AML-193 (cell line): ENCODE measurements around the gene CD7.

Experiments used
- DNase-seq, 2 experiments: peaks; one replicate each; lab custom pipeline; 2025; lab: John Stamatoyannopoulos, UW

CD7 gene

GRCh38 chr17:82346342-82347300 is 29.2 kb upstream of the CD7 start:
- DNase-seq: no peak

GRCh38 chr17:82345151-82345976 is 28.0 kb upstream of the CD7 start:
- DNase-seq: no peak

- no peak for DNase-seq
Observed at GRCh38 chr17:82344175-82344907, 26.9 kb upstream of the CD7 start.

GRCh38 chr17:82343560-82343959 is 26.2 kb upstream of the CD7 start:
- DNase-seq: no peak

- no peak for DNase-seq
Observed at GRCh38 chr17:82342361-82343079, 25.1 kb upstream of the CD7 start.

GRCh38 chr17:82339634-82340580 is 22.5 kb upstream of the CD7 start:
- DNase-seq: no peak

DNA sequence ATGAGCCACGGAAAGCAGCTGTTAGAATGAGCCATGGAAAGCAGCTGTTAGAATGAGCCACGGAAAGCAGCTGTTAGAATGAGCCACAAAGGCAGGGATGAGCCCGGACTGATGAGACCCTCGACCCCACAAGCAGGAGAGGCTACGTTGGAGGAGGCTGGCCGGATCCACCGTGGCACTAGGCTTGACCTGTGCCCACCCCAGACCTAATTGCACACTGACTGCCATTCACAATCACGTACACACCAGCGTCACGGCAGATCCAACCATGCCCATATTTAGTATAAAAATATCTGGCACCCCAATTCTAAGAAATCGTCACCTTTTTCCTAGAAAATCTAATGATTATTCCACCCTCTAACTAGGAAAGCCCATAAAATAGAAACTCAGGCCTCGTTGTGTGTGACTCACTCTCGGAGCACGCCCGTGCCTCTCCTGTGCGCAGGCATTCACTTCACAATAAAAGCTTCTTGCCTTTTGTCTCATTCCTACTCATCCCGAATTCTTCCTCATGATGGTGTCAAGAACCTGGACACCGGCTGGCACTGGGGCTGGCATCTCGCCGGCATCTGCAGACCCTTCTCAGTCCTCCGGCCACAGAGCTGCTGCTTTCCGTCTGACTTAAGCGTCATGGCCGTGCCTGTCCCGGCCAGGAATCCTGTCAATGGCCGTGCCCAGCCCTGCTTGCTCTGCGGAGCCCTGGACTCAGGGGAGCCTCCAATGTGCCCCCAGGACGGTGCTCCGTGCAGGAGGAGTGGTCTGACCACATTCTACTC is 21.6 kb upstream of the CD7 start:
- no peak for DNase-seq

GRCh38 chr17:82334622-82335394 is 17.4 kb upstream of the CD7 start:
- DNase-seq: no peak

GRCh38 chr17:82334204-82334621 is 16.8 kb upstream of the CD7 start:
- no peak for DNase-seq

GRCh38 chr17:82333279-82334171 is 16.1 kb upstream of the CD7 start, which contains the start of gene SECTM1:
Gene SECTM1, minus strand, starts transcription at chr17:82333766. Its CDS starts 6,526 bp downstream, at chr17:82327240.
- no peak for DNase-seq

DNA sequence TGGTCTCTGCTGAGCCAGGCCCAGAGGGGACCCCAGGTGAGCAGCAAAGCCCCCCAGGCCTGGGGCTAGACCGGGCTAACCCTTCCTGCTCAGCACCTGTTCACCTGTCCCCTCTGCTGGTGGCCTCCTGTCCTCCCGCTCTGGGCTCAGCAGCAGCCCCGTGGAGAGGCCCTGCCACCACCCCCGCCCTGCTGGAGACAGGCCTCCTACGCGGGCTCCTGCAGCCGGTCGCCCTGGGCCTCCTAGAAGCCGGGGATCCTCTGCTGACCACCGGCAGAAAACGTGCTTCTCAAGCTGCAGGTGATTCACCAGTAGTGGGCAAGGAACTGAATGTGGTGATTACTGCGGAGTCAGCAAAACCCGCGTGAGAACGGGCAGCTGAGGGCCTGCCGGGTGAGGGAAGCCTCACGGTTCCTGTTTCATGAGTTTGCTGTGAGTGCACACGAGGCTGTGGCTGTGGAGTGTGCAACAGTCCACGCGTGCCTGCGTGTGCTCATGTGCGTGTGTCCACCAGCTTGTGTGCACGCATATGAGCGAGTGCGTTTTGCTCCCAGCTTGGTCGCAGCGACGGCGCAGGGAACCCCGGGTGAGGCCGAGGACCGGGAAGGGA is 15.4 kb upstream of the CD7 start:
- peak in 1 of 2 experiments; percentile 39 for DNase-seq

DNA sequence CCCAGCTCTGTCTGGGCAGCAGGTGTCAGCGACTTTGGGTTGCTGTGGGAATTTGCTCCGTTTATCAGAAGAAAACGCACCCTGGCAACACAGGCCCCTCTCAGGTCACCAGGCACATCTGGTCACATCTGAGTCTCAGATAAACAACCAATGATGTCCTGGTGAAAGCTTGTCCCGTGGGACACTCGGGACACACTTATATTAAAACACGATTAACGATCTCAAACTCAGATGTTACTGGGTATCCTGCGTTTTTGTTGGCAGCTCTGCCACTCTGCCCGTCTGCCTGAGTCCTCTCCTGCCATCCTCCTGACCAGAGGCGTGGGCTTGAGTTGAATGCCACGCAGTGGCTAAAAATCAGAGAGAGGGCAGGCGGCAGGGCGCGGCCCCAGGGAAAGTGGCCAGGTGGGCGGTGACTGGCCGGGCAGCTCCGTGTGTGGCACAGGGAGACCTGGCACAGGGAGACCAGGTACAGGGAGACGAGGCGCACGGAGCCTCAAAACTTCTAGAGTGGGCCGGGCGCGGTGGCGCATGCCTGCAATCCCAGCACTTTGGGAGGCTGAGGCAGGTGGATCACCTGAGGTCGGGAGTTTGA is 14.0 kb upstream of the CD7 start:
- DNase-seq: no peak

- DNase-seq: no peak
Observed at GRCh38 chr17:82330322-82331239, 13.2 kb upstream of the CD7 start.

- no peak for DNase-seq
Observed at GRCh38 chr17:82329683-82330321, 12.4 kb upstream of the CD7 start.

DNA sequence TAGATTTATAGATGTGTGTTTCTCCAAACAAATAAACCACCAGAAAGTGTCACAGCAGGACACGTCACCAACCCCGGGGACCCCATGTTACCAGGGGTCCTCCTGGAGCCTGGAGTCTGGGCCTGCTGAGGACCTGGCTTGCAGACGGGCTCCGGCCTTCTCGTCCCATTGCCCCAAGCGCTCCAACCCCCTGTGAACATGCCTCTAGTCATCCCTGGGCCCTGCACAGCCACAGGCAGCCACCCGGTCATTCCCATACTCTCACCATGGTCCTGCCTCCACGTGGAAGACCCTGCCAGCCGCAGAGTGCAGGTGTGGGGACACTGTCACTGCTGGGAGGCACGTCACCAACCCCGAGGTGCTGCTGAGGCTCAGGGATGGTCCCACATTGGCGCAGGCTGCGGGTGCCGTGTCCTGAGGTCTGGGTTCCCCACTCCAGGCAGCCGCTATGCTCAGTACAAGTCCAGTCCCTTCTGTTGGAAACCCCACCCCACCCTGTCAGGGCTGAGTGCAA is 11.6 kb upstream of the CD7 start:
- no peak for DNase-seq
